GOT3 (cell line): ENCODE data around the gene P2RY8.
"Not testable (repeated sequence)": the region's sequence is repeated elsewhere in the genome, so short reads cannot be mapped to it uniquely, and the experiment has no call there.

Experiments used
- DNase-seq: peaks from one replicate; lab custom pipeline; 2025; ENCODE audit warnings: mixed read lengths; lab: John Stamatoyannopoulos, UW

The P2RY8 gene

GRCh38 chrX:1464041-1464970, 72.7 kb downstream of the P2RY8 start:
- no peak for DNase-seq

GRCh38 chrX:1463581-1463980, 73.4 kb downstream of the P2RY8 start:
- no peak for DNase-seq

GRCh38 chrX:1462596-1463251, 74.3 kb downstream of the P2RY8 start:
- no peak for DNase-seq

GRCh38 chrX:1462110-1462509, 74.9 kb downstream of the P2RY8 start:
- DNase-seq: no peak

- DNase-seq: no peak
Observed at GRCh38 chrX:1455948-1456280, 81.1 kb downstream of the P2RY8 start.

- no peak for DNase-seq
Observed at GRCh38 chrX:1453951-1454785, 82.8 kb downstream of the P2RY8 start.

GRCh38 chrX:1453395-1453783, 83.6 kb downstream of the P2RY8 start:
- DNase-seq: no peak

- DNase-seq: no peak
Observed at GRCh38 chrX:1452516-1453394, 84.2 kb downstream of the P2RY8 start, which contains the start of gene ASMTL. Gene ASMTL (minus strand): TSS chrX:1452909. CDS start chrX:1452840, 69 bp downstream.

GRCh38 chrX:1451661-1452515, 85.1 kb downstream of the P2RY8 start:
- DNase-seq: no peak

GRCh38 chrX:1451251-1451660, 85.7 kb downstream of the P2RY8 start:
- no peak for DNase-seq

GRCh38 chrX:1450361-1451161, 86.4 kb downstream of the P2RY8 start:
- DNase-seq: no peak

- no peak for DNase-seq
Observed at GRCh38 chrX:1449823-1450149, 87.2 kb downstream of the P2RY8 start.

- DNase-seq: no peak
Observed at GRCh38 chrX:1449036-1449822, 87.8 kb downstream of the P2RY8 start.

- not testable (repeated sequence) for DNase-seq
Observed at GRCh38 chrX:1448573-1449001, 88.4 kb downstream of the P2RY8 start.

- DNase-seq: not testable (repeated sequence)
Observed at GRCh38 chrX:1447969-1448572, 88.9 kb downstream of the P2RY8 start.

GRCh38 chrX:1446984-1447968, 89.7 kb downstream of the P2RY8 start:
- DNase-seq: not testable (repeated sequence)
